Fibroblast of skin of back (primary cell): ENCODE measurements around the gene BRSK2.

Source experiments
- DNase-seq: peaks from one replicate; pipeline ENCODE4 v3.0.0-alpha.2; 2013

BRSK2 gene

DNA sequence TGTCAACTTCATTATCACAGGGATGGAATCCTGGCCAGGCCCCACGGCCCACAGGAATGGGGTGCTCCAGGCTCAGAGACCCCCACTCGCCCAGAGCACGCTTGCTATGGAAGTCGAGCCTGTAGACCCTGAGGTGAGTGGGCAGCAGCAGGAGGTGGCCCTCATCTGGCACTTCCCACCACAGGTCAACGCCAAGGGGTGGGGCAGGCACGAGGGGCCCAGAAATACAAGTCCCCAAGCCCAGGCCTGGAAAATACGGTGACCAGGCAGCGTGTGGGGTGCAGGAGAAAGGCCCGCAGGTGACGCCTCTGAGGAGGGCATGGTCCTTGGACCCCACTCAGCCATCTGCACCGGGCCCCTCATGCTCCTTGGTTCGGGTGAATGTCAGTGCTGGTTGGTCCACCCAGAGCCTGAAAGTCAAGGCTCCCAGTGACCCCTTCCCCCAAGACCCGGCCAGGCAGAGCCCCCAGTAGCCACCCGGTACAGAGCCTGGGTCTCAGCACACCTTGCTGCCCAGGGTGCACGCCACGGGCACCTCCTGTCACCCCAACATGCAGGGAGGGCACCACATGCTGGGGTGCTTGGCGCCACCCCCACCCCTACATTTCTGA is 94.4 kb downstream of the BRSK2 start:
- DNase-seq: no peak

DNA sequence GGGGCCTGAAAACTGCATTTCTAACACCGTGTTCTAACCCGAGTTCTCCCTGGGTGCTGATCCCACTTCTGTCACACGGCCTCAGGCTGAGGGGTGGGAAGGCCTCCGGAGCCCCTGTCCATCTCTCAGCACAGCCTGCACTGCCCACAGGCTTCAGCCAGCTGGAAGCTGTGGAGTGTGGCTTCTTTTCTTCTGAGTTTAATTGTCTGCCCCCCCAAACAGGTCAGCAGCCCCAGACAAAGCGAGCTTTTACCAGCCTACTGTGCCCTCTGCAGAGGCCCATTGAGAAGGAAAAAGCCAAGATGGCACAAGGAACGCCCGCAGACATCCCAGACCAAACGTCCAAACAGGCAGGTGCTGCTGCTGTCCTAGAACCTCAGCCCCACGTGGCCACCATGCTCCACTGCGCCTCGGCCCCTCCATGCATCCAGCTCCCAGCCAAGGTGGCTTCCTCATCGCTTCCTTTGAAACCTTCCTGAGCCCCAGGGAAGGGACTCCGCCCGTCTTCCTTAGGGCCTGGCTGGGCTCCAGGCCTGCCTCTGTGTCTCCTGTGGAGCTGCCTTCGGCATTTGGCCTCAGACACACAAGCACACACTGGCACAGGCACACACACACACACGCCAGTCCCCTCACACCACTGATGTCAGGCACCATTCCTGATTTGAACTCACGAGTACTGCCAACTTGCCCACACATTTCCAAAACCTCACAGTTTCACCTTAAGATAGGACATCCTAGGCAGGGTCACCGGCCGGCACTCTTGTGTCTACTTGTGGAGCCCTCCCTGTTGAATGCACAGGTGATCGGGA is 95.2 kb downstream of the BRSK2 start:
- no peak for DNase-seq

DNA sequence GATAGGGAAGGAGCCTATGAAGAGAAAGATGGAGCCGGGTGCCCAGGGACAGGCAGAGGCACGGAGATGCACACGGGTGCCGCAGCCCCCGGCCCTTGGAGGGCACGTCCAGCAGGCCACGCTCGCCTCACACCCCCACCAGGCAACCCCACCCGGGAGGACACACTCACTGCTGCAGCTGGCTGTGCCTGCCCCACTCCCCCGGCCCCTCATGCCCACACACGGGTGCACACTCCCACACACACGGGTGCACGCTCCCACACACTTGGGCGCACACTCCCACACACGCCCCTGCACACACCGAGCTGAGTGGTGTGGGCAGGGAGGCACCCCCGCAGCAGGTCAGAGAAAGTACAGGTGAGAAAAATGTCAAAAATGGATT is 95.8 kb downstream of the BRSK2 start:
- DNase-seq: no peak

DNA sequence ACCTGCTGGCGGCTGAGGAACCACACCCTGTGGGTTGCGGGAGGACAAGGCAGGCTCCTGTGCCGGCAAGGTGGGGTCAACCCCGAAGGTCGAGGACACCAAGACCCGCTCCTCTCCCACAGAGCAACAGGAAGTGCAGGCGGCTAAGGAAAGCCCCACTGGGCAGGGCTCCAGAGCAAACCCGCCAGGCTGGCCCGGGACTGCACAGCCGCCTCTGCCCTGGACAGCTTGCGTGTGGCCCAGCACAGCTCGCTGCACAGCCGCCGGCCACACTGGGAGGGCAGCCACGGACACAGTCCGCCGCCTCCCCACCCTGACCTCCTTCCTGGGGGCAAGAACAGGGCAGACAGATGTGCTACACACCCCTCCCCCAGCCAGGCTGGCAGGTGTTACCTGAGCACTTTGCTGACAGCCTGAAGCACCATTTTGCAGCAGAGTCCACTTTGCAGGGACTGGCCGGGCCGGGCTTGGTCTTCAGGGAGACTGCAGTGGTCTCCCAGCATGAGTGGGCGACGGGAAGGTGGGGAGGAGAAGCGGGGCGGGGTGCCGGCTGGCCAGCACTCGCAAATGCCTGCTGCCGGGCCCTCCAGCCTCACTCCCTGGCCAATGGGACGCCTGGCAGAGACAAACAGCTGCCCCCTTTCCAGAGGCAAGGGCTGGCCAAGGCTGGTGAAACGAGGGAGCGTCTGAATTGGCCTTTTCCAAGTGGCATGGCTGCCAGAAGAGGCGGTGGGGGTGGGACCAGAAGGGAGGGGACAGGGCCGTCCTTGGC is 96.5 kb downstream of the BRSK2 start, which contains the start of gene MOB2:
Gene MOB2, minus strand, starts transcription at position 726 of the 772 bp plus-strand sequence. Its CDS starts 223 bp downstream, at position 503.
- DNase-seq: no peak

DNA sequence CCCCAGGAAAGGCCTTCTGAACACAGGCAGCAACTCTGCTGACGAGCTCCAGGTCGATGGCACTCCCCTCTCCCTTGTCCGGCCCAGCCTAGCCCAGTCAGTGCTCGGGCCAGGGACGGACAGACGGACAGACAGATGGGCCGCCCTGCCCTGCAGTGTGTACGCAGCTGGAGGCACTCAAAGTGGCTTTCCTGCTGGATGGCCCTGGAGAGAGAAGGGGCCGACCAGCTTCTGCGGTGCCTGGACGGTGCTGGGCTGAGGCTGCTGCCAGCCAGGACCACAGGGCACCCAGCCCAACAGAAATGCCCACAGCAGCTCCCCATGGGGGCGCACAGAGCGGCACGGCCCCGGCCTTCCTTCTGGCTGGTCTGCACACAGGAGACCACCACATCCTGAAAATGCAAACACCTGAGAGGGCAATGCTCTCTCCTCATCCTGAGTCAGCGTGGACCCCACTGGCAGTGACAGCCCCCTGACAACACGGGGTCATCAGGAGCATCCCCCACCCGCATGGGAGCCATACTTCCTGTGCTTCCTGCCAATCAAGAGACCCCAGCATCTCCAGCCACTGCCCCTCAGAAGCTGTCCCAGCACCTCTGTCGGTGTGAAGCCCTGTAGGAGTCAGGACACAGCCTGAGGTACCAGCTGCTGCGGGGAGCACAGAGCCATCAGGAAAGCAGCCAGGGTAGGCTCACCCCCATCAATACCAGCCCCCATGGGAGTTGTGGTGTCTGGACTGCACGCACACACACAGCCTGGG is 97.5 kb downstream of the BRSK2 start:
- DNase-seq: no peak

DNA sequence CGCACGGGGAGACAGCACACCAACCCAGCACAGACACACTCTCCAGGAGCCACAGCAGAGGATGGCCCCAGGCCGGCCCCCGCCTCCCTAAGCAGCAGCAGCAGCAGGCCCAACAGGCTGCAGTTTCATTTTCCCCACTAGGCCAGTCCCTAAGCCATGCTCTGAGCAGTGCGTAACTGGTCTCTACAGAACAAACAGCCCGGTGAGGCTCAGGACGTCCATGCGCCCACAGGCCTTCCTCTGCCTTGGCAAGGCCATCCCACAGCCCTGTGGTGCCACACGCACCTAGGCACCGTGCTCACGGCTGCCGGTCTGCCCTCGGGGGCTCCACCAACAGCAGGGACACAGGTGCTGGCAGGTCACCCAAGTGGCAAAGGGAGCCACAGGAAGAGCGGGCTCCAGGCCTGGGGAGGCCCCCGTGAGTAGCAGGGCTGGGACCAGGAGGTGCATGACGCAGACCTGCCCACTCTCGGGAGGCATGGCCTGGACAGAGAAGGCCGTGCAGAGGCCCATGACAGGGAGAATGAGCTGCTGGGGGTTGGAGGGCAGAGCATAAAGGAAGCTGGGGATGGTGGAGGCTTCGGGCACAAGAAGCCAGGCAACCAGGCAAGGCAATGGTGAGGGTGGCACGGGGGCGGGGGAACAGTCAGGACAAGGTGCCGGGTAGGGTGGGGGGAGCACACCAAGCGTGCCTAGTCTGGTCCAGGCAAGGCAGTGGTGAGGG is 98.3 kb downstream of the BRSK2 start:
- no peak for DNase-seq

DNA sequence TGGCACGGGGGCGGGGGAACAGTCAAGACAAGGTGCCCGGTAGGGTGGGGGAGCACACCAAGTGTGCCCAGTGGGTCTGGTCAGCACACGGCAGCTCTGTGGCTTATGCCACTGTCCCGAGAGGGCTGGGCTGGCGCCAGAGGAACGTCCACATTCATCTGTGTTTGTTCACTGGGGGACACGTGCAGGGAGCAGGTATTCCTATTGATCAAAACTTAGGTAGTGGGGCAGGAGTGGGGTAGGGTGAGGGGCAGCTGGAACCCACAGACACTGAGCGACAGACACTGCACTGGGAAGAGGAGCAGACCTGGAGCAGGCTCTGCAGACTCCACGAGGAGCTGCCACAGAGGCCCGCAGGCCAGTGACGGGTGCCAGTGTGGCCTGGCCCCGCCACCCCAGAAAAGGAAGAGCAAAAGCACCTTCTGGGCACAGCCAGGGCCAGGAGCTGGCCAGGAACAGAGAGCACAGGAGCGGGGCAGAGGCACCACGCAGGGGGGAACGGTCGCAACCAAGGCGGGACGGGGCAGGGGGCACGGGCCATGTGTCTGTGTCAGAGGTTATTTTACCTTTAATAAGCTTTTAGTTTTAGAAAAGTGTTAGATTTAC is 98.9 kb downstream of the BRSK2 start:
- DNase-seq: no peak

DNA sequence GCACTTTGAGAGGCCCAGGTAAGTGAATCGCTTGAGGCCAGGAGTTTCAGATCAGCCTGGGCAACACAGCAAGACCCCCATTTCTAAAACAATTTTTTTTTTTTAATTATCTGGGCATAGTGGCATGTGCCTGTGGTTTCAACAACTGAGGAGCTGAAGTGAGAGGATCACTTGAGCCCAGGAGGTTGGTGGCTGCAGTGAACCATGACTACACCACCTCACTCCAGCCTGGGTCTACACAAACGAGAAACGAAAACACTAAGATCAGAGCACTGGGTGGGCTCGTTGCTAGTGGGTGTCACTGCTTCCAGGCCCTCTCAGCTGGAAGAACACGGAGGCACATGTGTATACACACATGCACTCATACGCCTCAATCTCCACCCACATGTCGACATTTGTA is 100.9 kb downstream of the BRSK2 start:
- DNase-seq: no peak

DNA sequence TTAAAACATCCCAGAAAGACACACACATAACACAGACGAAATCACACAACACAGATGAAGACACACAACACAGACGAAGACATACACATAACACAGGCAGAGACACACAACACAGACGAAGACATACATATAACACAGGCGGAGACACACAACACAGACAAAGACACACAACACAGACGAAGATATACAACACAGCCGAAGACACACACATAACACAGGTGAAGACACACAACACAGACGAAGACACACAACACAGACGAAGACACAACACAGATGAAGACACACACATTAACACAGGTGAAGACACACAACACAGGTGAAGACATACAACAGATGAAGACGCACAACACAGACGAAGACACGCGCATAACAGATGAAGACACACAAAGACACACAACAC is 101.6 kb downstream of the BRSK2 start:
- DNase-seq: no peak

DNA sequence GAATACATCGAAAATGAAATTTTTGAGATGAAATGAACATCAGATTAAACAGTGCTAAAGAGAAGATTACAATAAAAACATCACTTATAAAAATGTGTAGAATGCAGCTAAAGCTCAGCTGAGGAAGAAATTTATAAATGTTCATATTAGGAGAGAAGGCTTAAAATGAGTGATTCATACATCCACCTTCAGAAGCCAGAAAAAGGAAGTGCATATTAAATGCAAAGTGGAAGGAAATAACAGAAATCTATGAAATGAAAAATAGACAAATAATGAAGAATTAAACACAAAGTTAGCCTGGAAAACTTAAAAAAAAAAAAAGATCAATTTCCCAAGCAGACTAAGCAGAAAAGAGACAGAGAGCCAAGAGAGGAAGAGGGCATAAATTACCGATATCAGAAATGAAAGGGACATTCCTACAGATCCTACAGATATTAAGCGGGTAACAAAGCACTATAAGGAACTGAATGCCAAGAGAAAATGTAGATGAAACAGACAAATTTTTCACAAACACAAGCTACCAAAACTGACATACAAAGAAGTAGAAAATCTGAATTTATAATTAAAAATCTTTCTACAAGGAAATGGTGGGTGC is 104.0 kb downstream of the BRSK2 start:
- DNase-seq: no peak

DNA sequence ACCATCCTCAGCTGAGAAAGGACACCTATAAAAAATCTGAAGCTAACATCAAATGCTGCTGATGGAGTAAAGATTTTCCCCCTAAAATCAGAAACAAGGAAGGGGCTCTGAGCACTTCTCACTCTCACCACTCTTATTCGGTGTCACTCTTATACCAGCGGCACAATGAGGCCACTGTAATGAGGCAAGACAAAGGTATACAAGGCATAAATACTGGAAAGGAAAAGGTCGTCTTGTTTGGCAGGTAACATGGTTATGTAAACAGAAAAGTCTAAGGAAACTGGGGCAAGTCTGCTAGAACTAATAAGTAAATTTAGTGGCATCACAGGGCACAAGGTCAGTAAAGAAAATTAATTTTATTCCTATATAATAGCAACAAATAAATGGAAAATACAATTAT is 104.9 kb downstream of the BRSK2 start:
- no peak for DNase-seq

DNA sequence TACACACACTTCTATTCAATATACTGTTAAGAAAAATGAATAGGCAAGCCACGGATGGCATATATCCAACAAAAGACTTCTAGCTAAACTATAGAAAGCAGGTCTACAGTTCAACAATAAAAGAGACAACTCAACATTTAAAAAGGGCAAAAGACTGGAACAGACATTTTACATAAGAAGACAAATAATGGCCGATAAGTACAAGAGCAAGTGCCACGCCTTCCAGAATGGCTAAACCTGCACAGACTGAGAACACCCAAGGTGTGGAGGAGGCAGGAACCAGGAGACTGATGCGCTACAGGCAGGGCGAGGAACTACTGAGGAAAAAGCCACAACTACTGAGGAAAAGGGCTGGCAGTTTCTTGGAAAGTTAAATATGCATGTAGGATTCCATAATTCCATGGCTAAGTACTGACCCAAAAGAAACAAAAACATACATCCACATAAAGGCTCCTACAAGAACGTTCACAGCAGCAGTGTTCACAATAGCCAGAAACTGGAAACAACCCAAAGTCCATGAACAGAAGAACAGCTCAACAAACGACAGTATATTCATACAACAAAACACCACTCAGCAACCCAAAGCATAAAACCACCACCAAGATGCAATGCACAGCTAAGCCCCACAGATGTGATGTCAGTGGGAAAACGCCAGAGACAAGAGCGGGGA is 106.5 kb downstream of the BRSK2 start:
- no peak for DNase-seq

DNA sequence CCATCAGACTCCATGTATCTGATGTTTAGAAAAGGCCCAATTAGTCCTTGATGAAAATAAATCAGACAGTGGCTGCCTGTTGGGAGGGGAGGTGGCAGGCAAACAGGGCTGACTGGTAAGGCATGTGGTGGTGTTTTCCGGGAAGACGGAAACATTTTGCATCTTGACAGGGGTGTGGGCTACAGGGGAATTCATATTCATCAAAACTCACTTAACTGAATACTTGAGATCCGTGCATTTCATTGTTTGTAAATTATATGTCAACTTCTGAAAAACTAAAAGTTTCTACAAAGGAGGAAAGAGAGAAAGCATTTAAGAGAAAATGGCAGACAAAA is 107.0 kb downstream of the BRSK2 start:
- no peak for DNase-seq

DNA sequence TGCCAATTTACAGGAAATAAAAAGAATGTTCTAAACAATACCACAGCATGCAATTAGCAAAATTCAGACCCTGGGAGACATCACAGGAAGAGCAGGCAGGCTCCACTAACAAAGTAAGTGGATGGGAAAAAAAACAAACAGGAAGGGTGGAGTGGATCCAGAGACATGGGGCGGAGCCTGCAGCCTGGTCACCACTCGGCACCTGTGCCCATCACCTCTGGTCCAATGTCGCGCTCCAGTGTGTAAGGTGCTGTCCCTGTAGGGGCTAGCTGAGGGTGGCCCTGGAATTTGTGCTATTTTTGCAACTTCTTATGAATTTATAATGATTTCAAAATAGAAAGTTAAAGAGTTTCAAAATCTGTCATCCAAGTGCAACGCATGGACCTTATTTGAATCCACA is 107.9 kb downstream of the BRSK2 start:
- no peak for DNase-seq

DNA sequence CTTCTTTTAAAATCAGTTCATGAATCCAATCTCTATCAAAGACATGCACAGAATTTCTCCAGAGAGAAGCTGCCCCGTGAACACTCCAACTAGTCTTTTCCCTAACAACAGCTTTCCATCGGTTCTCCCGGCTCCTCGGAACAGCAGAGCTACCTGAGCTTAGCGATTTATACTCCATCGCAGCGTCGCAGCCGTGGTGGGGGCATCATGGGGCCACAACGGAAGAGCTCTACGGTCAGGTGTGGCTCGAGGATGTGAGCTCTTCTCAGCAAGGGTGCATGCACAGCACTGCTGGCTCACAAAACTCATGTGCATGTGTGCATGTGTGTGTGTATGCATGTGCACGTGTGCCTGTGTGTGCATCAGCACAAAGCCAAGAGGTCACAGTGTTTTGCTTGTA is 108.5 kb downstream of the BRSK2 start:
- no peak for DNase-seq

DNA sequence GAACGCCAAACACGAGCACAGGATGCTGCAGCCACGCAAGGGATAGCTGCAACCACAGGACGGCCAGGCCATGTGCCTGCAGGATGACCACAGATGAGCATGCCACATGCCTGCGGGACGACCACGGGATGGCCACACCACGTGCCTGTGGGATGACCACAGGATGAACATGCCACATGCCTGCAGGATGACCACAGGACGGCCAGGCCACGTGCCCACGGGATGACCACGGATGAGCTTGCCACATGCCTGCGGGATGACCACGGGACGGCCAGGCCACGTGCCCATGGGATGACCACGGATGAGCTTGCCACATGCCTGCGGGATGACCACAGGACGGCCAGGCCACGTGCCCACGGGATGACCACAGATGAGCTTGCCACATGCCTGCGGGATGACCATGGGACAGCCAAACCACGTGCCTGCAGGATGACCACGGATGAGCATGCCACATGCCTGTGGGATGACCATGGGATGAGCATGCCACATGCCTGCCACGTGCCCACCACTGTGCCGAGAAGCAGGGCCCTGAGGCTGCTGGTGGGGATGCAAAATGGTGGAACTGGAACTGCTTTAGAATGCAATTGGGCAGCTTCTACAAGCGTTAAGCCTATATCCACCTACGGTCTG is 109.6 kb downstream of the BRSK2 start:
- DNase-seq: no peak

DNA sequence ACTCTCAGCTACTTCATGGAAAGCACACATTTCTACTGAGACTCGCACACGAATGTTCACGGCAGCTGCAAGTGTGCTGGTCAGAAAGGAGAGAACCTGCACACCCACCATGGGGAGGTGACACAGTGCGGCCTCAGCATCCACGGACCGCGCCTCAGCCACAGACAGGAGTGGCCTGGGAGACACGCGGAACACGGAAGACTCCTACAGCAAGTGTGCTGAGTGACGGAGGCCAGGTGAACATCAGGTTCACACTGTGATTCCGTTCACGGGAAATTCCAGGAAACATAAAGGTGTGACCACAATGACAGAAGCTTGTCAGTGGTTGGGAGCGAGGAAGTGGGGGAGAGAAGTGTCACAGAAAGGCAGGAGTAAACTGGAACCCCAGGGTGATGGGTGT is 110.2 kb downstream of the BRSK2 start:
- no peak for DNase-seq

DNA sequence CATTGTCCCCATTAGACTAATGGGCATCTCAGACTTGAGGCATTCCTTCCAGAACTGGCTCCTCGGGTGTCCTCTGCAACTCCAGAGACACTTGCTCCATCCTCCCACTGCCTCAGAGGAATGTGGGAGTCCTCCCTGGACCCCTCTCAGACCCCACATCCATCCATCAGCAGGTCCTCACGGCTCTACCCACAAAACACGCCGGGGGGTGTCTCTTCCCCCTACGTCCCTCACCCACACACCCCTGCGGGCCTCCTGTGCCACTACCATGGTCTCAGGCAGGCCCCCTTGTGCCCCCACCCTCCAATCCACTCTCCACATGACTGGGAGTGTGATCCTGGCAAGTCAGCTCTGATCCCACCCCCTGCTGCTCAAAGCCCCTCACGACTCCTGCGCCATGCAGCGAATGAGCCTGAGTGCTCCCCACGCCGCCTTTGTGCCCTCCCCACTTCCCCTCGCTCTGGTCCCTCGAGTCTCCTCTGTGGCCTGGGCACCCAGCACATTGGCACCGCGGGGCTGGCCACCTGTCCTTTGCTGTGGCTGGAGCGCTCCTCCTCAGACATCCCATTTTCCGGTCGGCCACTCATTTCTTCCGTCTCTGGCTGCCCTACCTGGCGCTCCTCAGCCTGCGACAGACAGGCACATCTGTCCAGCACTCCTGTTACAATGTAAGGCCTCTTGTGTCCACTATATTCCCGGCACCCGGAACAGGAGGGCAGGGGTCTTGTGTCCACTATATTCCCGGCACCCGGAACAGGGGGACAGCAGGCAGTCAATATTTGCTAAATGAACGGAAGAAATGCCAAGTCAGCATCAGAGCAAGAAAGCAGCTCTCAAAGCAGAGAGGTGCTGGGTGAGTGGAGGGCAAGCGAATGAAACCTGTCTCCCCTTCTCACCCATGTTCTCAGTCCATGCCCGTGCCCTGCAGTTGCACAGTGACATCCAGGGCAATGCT is 111.0 kb downstream of the BRSK2 start:
- no peak for DNase-seq
